Fibroblast of lung (primary cell): ENCODE measurements around the gene ELFN2. TPM values are rescaled to one million over a fixed set of nuclear protein-coding genes. Genes with fewer than 3 reads are reported as not detected.
A peak's percentile ranks its signal among the peaks of the same experiment; 100 is the strongest.

Source experiments
- DNase-seq, 2 donors: peaks; one replicate each; pipeline versions ENCODE4 v3.0.0 to v3.0.0-alpha.2; 2010; ENCODE audit warnings: low read depth in 2 of 2
- H2AFZ ChIP-seq: 2 replicates; pipeline ENCODE4 v1.5.1; 2012; ENCODE audit warnings: low read length, control low read depth, inconsistent platforms
- H3K27ac ChIP-seq: 2 replicates; pipeline ENCODE4 v1.5.1; 2011; ENCODE audit warnings: low read length, control low read depth; ENCODE audit not compliant: insufficient read depth
- H3K27me3 ChIP-seq: 2 replicates; pipeline ENCODE4 v1.5.1; 2011; ENCODE audit warnings: mild to moderate bottlenecking, low read length; ENCODE audit not compliant: control insufficient read depth, insufficient read depth
- H3K36me3 ChIP-seq: 2 replicates; pipeline ENCODE4 v1.5.1; 2011; ENCODE audit warnings: low read length; ENCODE audit not compliant: control insufficient read depth, insufficient read depth
- H3K4me1 ChIP-seq: 2 replicates; pipeline ENCODE4 v1.5.1; 2011; ENCODE audit warnings: low read length; ENCODE audit not compliant: control insufficient read depth, insufficient read depth; ENCODE audit errors: extremely low read depth
- H3K4me2 ChIP-seq: 2 replicates; pipeline ENCODE4 v1.5.1; 2011; ENCODE audit warnings: low read length, control low read depth; ENCODE audit not compliant: insufficient read depth; ENCODE audit errors: extremely low read depth
- H3K4me3 ChIP-seq, 4 experiments: fragments of 200-600 bp in 1 of 4; sonication (generic) in 1 of 4; replicated peaks in 1 of 4; 2 replicates each; pipeline ENCODE4 v1.5.1; 2011 to 2016; ENCODE audit warnings: low read length in 4 of 4, low read depth in 3 of 4, mild to moderate bottlenecking in 3 of 4, control low read depth in 2 of 4, inconsistent platforms in 1 of 4, mixed read lengths in 1 of 4; ENCODE audit not compliant: insufficient read depth in 1 of 4; ENCODE audit errors: control extremely low read depth in 1 of 4
- H3K79me2 ChIP-seq: 2 replicates; pipeline ENCODE4 v1.5.1; 2012; ENCODE audit warnings: mild to moderate bottlenecking, low read length, inconsistent platforms; ENCODE audit not compliant: control insufficient read depth, insufficient read depth
- H3K9ac ChIP-seq: 2 replicates; pipeline ENCODE4 v1.5.1; 2011; ENCODE audit warnings: mild to moderate bottlenecking, low read length, control low read depth; ENCODE audit not compliant: insufficient read depth
- H3K9me3 ChIP-seq: 2 replicates; pipeline ENCODE4 v1.5.1; 2012; ENCODE audit warnings: low read depth, low read length; ENCODE audit not compliant: control insufficient read depth, insufficient read depth
- H4K20me1 ChIP-seq: 2 replicates; pipeline ENCODE4 v1.5.1; 2011; ENCODE audit warnings: low read length; ENCODE audit not compliant: control insufficient read depth, insufficient read depth; ENCODE audit errors: extremely low read depth
- CTCF ChIP-seq, 2 donors: IDR thresholded peaks in 1 of 2; conservative IDR thresholded peaks in 1 of 2; 1 replicate in 1 of 2; 2 replicates in 1 of 2; pipeline ENCODE4 v1.5.1; 2011 to 2012; ENCODE audit warnings: low read length in 2 of 2, control low read depth in 1 of 2, inconsistent platforms in 1 of 2, low read depth in 1 of 2, mild to moderate bottlenecking in 1 of 2
- EZH2 ChIP-seq: IDR thresholded peaks from 2 replicates; pipeline ENCODE4 v1.5.1; 2012; ENCODE audit warnings: low read length, control low read depth, mild to moderate bottlenecking; ENCODE audit errors: missing control alignments
- polyA plus RNA-seq, 2 donors: library from polyadenylated mRNA; depleted of rRNA in 1 of 2; stranded (reverse) in 1 of 2; unstranded in 1 of 2; fragments of >200 nt; gene quantifications; 2 replicates each; pipeline ENCODE4 v1.2.1, GENCODE V29; 2011 to 2012; ENCODE audit warnings: missing spikeins in 1 of 2
- total RNA-seq: library from RNA; depleted of rRNA; stranded (reverse); fragments of >200 nt; gene quantifications from 2 replicates; pipeline ENCODE4 v1.2.1, GENCODE V29; 2014

Gene ELFN2
- total and polyA plus RNA-seq, 2 donors (not counting 1 experiment from before 2014, with no cell fraction given): under 0.01 to 0.02 TPM

- no peak overlapping the region for H3K4me3 ChIP-seq
- H3K4me2 ChIP-seq: no peak overlapping the region
- H3K9me3 ChIP-seq: no peaks in the 10 kb centered on the region
- H2AFZ ChIP-seq: no peak overlapping the region
- H3K9ac ChIP-seq: no peak overlapping the region
- no peaks in the 10 kb centered on the region for H3K4me1 ChIP-seq
- H3K79me2 ChIP-seq: no peaks in the 10 kb centered on the region
- no peak for TF ChIP-seq EZH2
- no peak for TF ChIP-seq CTCF (conservative IDR thresholded peaks at IDR 0.05 in 1 of 2, IDR thresholded peaks at IDR 0.05 in 1 of 2; ENCODE audit: low read depth in 1 of 2, low read length in 2 of 2)
- H3K27me3 ChIP-seq: peaks cover 24% of the 10 kb centered on the region
- no peaks in the 10 kb centered on the region for H4K20me1 ChIP-seq
- no peak overlapping the region for H3K27ac ChIP-seq
- DNase-seq: no peak
- H3K36me3 ChIP-seq: no peaks in the 10 kb centered on the region
Observed at GRCh38 chr22:37354261-37354660, 73.0 kb downstream of the ELFN2 start.

DNA sequence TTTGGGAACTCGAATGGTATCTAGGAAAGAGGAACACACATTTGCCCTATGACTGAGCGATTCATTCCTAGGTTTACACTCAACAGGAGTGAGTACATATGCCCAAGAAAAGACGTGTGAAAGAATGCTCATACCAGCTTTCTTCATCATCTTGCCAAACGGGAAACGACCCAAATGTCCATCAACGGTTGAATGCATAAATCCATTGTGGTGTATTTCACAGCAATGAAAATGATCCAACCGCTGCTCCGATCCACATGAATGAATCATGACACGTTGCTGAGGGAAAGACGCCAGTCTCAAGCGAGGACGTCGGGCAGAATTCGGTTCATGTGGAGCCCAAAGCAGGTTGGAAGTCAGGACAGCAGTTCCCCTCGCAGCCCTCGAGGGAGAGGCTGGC is 73.4 kb downstream of the ELFN2 start:
- no peak overlapping the region for H3K4me3 ChIP-seq
- no peaks in the 10 kb centered on the region for H4K20me1 ChIP-seq
- no peak overlapping the region for H3K4me2 ChIP-seq
- no peaks in the 10 kb centered on the region for H3K36me3 ChIP-seq
- H3K79me2 ChIP-seq: no peaks in the 10 kb centered on the region
- H2AFZ ChIP-seq: no peak overlapping the region
- DNase-seq: peak in 1 of 2 donors; percentile 94
- no peak for TF ChIP-seq CTCF (conservative IDR thresholded peaks at IDR 0.05 in 1 of 2, IDR thresholded peaks at IDR 0.05 in 1 of 2; ENCODE audit: low read depth in 1 of 2, low read length in 2 of 2)
- no peak for TF ChIP-seq EZH2
- peaks cover 24% of the 10 kb centered on the region for H3K27me3 ChIP-seq
- H3K27ac ChIP-seq: no peak overlapping the region
- H3K9me3 ChIP-seq: no peaks in the 10 kb centered on the region
- no peaks in the 10 kb centered on the region for H3K4me1 ChIP-seq
- H3K9ac ChIP-seq: no peak overlapping the region

- Histone ChIP-seq H3K4me2 (no peak overlapping the region), H3K4me3 (no peak overlapping the region), H3K9ac (no peak overlapping the region), H2AFZ (no peak overlapping the region), H3K27ac (no peak overlapping the region), H3K36me3 (no peaks in the 10 kb centered on the region), H3K4me1 (no peaks in the 10 kb centered on the region), H3K79me2 (no peaks in the 10 kb centered on the region), H4K20me1 (no peaks in the 10 kb centered on the region), H3K27me3 (peaks cover 19% of the 10 kb centered on the region), H3K9me3 (no peaks in the 10 kb centered on the region)
- no peak for DNase-seq
- TF ChIP-seq EZH2 (no peak), CTCF (conservative IDR thresholded peaks at IDR 0.05 in 1 of 2, IDR thresholded peaks at IDR 0.05 in 1 of 2; ENCODE audit: low read depth in 1 of 2, low read length in 2 of 2) (no peak)
Observed at GRCh38 chr22:37352481-37352880, 74.8 kb downstream of the ELFN2 start.
